ENCODE measurements around the gene EGFL8.

Gene EGFL8

DNA sequence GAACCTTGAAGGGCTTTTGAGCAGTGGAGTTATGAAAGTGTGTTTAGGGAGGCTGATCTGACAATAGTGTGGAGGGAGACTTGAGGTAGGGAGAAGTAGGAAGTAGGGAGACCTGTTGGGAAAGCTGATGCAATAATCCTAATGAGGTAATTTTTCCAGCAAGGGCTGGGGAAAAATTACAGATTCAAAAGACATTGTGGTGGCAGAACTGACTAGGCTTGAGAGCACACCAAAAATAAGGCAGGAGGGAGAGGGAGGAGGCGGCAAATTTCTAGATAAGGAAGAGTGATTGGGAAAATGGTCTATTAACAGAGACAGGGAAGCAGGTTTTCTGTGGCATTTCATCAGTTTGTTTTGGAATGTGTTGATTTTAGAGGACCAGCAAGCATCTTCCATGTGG lies 18.1 kb upstream of the EGFL8 start:
- DNase-seq (ENCODE audit: low read depth, low spot score), result no peak
- H3K27me3 ChIP-seq (ENCODE audit: control insufficient read depth, insufficient read depth, low read length), result no peaks in the 10 kb centered on the region
- no peak overlapping the region for H3K4me3 ChIP-seq (ENCODE audit: low read length)
- H3K4me1 ChIP-seq (ENCODE audit: control insufficient read depth, insufficient read depth, low read length), result peaks cover 6% of the 10 kb centered on the region
- H3K9me3 ChIP-seq (ENCODE audit: control insufficient read depth, insufficient read depth, low read length), result no peaks in the 10 kb centered on the region
- WGBS (ENCODE audit: insufficient coverage, insufficient read length), result no CpG with 5 or more reads among the region's 1 CpG
- no peak overlapping the region for H3K27ac ChIP-seq (ENCODE audit: low read length)
- H3K36me3 ChIP-seq (ENCODE audit: control insufficient read depth, insufficient read depth, low read length), result no peaks in the 10 kb centered on the region

DNA sequence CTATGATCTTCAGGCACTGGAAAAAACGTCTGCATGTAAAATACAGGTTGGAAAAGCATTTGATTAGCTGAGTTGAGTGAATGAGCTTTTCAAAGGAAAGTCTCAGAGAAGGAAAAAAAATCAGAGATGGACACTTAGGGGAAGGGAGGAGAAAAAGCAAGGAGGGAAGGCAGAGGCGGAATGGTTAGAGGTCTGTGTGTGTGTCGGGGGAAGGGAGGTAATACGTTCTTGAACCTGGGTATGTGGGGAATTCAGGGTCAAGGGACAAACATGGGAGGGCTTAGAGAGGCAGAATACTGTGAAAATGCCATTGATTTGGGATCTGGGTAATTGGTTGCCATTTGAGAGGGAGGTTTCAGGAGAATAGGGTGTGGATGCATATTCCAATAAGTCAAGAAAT lies 17.7 kb upstream of the EGFL8 start:
- Histone ChIP-seq H3K36me3 (ENCODE audit: control insufficient read depth, insufficient read depth, low read length) (no peaks in the 10 kb centered on the region), H3K4me3 (ENCODE audit: low read length) (no peak overlapping the region), H3K4me1 (ENCODE audit: control insufficient read depth, insufficient read depth, low read length) (peaks cover 7% of the 10 kb centered on the region), H3K27me3 (ENCODE audit: control insufficient read depth, insufficient read depth, low read length) (no peaks in the 10 kb centered on the region), H3K27ac (ENCODE audit: low read length) (no peak overlapping the region), H3K9me3 (ENCODE audit: control insufficient read depth, insufficient read depth, low read length) (no peaks in the 10 kb centered on the region)
- no CpG with 5 or more reads among the region's 4 CpGs for WGBS (ENCODE audit: insufficient coverage, insufficient read length)
- DNase-seq (ENCODE audit: low read depth, low spot score), result no peak

DNA sequence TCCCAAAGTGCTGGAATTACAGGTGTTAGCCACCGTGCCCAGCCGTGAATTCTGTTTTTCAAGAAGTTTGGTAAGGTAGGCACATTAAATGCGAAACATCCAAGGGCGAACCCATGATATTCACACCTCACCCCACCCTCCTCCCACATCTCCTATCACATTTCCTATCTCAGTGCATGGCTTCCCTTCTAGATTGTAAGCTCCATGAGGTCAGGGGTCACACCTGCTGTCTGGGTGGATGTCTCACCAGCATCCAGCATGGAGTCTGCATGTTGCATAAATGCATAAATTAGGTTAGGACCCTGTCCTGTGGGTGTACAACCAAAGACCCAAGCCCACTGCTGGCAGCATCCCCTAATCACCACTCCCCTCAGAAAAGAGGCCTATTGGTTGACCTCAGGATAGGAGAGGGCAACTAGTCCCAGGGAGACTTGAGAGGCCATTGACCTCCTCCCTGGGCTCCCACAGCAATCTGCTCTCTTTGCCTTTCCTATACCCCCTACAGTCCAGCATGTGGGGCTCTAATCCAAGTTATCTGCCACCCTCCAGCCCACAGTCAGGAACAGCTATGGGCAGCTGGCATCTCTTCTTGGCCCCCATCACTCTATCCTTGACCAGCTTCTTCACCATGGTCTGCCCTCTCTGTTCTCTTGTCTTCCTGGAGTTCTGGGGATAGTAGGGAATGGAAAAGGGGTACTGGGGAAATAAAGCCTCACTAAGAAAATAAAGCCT lies 16.8 kb upstream of the EGFL8 start:
- no peak overlapping the region for H3K27ac ChIP-seq (ENCODE audit: low read length)
- H3K4me1 ChIP-seq (ENCODE audit: control insufficient read depth, insufficient read depth, low read length), result peaks cover 9% of the 10 kb centered on the region
- no peak for DNase-seq (ENCODE audit: low read depth, low spot score)
- no peaks in the 10 kb centered on the region for H3K36me3 ChIP-seq (ENCODE audit: control insufficient read depth, insufficient read depth, low read length)
- H3K9me3 ChIP-seq (ENCODE audit: control insufficient read depth, insufficient read depth, low read length), result no peaks in the 10 kb centered on the region
- WGBS (ENCODE audit: insufficient coverage, insufficient read length), result no CpG with 5 or more reads among the region's 4 CpGs
- no peak overlapping the region for H3K4me3 ChIP-seq (ENCODE audit: low read length)
- no peaks in the 10 kb centered on the region for H3K27me3 ChIP-seq (ENCODE audit: control insufficient read depth, insufficient read depth, low read length)

DNA sequence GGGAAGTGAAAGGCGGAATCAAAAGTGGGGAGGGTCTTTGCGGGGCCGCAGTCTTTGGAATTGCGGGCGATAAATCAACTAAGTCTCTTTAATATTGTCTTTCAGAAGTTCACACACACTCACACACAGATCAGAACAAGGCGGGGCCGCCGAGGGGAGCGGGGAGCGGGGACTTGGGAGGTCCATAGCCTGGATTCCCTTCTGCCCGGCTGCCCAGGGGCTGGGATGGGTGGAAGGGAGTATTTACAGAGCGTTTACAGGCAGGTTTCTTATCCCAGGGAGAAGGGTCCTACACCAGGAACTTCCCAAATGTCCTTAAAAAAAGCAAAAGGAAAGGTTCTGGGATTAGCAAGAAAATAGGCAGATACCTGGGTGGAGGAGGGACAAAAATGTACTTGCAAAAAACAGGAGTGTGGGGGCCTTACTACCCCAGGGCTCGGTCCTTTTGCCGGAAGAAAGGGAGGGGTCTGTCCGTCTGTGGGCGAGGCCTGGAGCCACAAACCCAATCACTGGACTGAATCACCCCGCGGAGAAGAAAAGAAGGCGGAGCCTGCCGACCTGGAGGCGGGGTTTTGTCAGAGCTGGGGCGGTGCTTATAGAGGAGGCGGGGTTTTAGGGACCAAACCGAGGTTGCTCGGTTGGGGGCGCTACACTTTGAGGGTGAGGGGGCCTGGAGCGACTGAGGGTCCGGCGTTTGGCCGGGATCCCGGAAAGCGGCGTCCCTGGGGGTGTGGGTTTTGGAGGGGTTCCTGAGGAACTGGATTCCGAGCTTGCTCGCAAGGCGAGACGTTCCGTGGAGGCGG lies 15.9 kb upstream of the EGFL8 start:
- H3K27me3 ChIP-seq (ENCODE audit: control insufficient read depth, insufficient read depth, low read length), result no peaks in the 10 kb centered on the region
- H3K9me3 ChIP-seq (ENCODE audit: control insufficient read depth, insufficient read depth, low read length), result no peaks in the 10 kb centered on the region
- H3K4me1 ChIP-seq (ENCODE audit: control insufficient read depth, insufficient read depth, low read length), result peaks cover 9% of the 10 kb centered on the region
- no peak overlapping the region for H3K27ac ChIP-seq (ENCODE audit: low read length)
- whole genome bisulfite sequencing (ENCODE audit: insufficient coverage, insufficient read length), result no CpG with 5 or more reads among the region's 39 CpGs
- H3K36me3 ChIP-seq (ENCODE audit: control insufficient read depth, insufficient read depth, low read length), result no peaks in the 10 kb centered on the region
- DNase-seq (ENCODE audit: low read depth, low spot score), result no peak
- no peak overlapping the region for H3K4me3 ChIP-seq (ENCODE audit: low read length)

DNA sequence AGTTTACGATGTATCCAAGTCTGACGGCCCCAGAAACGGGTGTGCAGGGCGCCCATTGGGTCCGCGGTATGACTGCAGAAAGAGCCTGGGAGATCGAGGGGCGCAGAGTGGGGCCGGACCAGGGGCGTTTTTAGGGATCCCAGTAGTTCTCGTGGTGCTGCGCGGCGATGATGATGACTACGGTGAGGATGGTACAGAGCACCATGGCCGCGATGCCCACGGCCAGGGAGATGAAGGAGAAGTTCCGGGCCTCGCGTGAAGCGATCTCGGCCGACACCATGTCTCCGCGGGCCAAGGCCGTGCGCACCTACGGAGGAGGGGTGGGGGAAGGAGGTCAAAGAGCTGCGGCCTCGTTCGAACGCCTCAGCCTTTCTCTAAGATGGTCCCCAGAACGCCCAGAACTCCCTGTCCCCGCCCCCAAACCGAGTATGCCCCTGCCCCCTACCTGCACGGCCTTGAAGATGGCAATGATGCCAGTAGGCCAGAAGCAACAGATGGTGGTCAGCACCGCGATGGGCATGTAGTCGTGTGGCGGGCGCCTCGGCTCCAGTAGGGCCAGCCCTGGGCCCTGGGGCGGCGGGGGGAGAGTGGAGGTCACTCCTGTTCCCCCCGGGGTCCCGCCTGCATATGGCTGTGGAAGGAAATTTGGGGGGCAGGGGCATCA lies 15.2 kb upstream of the EGFL8 start:
- WGBS (ENCODE audit: insufficient coverage, insufficient read length), result no CpG with 5 or more reads among the region's 47 CpGs
- Histone ChIP-seq H3K27ac (ENCODE audit: low read length) (no peak overlapping the region), H3K4me3 (ENCODE audit: low read length) (no peak overlapping the region), H3K27me3 (ENCODE audit: control insufficient read depth, insufficient read depth, low read length) (no peaks in the 10 kb centered on the region), H3K9me3 (ENCODE audit: control insufficient read depth, insufficient read depth, low read length) (no peaks in the 10 kb centered on the region), H3K4me1 (ENCODE audit: control insufficient read depth, insufficient read depth, low read length) (peaks cover 9% of the 10 kb centered on the region), H3K36me3 (ENCODE audit: control insufficient read depth, insufficient read depth, low read length) (no peaks in the 10 kb centered on the region)
- no peak for DNase-seq (ENCODE audit: low read depth, low spot score)

DNA sequence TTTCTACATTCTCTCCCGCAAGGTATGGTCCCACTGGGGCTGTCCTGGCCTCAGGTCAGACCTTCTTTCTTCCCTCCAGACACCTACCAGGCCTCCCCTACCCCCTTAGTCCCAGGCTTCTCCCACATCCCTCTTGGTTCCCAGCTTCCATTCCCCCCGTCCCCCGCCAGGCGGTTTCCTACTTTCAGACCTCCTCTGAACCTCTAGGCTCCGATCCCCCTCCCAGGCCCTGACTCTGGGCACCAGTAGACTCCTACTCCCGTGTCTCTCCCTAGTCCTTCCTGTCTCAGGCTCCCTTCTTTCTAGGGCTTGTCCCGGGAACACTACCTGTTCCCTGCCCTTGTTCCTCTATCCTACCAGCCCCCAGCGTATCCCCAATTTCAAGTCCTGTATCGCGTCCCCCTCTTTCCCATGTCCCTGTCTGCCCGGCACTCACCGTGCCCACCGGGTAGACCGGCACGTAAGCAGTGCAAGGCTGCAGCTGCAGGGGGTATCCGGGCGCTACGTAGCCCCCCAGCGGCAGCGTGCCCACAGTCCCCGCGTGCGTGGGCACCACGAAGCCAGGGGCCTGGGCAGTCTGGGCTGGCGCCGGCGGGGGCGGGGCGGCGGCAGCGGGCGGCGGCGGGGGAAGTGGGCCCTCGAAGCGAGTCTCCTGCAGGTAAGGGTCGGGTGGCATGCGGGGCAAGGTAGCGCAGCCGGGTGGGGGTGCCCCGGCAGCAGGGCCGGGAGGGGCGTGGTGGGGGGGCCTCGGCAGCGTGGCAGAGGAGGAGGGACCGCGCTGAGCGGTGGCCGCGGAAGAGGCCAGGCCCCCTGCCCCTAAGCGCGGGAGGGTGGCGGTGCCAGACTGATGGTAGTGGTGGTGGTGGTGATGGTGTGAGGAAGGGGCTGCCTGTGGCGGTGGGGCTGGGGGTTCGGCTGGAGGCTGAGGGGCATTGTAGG lies 14.2 kb upstream of the EGFL8 start:
- WGBS (ENCODE audit: insufficient coverage, insufficient read length), result no CpG with 5 or more reads among the region's 55 CpGs
- no peak for DNase-seq (ENCODE audit: low read depth, low spot score)
- peaks cover 9% of the 10 kb centered on the region for H3K4me1 ChIP-seq (ENCODE audit: control insufficient read depth, insufficient read depth, low read length)
- no peaks in the 10 kb centered on the region for H3K36me3 ChIP-seq (ENCODE audit: control insufficient read depth, insufficient read depth, low read length)
- H3K9me3 ChIP-seq (ENCODE audit: control insufficient read depth, insufficient read depth, low read length), result no peaks in the 10 kb centered on the region
- no peak overlapping the region for H3K27ac ChIP-seq (ENCODE audit: low read length)
- H3K4me3 ChIP-seq (ENCODE audit: low read length), result peak overlapping the region; percentile 57; the same call in 1 of the 2 replicates
- no peaks in the 10 kb centered on the region for H3K27me3 ChIP-seq (ENCODE audit: control insufficient read depth, insufficient read depth, low read length)

DNA sequence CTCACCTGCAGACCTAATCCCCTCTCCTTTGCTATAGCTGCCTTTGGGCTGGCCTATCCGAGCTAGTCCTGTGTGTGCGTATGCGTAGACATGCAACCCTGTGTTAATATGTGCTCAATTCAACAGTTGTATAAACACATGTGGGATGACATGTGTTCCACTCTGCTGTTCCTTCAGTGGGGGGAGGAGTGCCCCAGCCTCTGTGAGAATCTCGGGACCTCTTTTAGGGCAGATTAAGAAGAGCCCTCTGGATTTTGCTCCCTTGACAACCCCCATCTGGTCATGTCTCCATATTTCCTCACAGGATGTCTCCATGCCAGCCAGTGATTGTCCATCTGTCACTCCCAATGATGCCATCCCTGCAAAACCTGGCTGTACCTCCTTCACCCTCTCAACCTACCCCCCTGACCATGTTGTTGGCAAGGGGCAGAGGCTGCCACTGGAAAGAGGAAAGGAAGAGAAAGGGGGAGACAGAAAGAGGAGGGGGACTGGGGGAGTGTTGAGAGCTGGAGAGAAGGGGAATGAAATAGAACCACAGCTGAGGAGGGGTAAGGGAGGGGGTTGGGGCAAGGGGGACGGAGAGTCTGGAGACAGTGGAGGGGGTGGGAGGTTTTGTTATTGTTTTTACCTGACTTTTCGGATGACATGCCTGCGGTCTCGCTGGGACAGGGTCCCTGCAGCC lies 13.1 kb upstream of the EGFL8 start:
- Histone ChIP-seq H3K36me3 (ENCODE audit: control insufficient read depth, insufficient read depth, low read length) (no peaks in the 10 kb centered on the region), H3K4me3 (ENCODE audit: low read length) (peak overlapping the region; percentile 14; the same call in 1 of the 2 replicates), H3K4me1 (ENCODE audit: control insufficient read depth, insufficient read depth, low read length) (peaks cover 9% of the 10 kb centered on the region), H3K27me3 (ENCODE audit: control insufficient read depth, insufficient read depth, low read length) (no peaks in the 10 kb centered on the region), H3K9me3 (ENCODE audit: control insufficient read depth, insufficient read depth, low read length) (no peaks in the 10 kb centered on the region), H3K27ac (ENCODE audit: low read length) (no peak overlapping the region)
- WGBS (ENCODE audit: insufficient coverage, insufficient read length), result no CpG with 5 or more reads among the region's 8 CpGs
- no peak for DNase-seq (ENCODE audit: low read depth, low spot score)

DNA sequence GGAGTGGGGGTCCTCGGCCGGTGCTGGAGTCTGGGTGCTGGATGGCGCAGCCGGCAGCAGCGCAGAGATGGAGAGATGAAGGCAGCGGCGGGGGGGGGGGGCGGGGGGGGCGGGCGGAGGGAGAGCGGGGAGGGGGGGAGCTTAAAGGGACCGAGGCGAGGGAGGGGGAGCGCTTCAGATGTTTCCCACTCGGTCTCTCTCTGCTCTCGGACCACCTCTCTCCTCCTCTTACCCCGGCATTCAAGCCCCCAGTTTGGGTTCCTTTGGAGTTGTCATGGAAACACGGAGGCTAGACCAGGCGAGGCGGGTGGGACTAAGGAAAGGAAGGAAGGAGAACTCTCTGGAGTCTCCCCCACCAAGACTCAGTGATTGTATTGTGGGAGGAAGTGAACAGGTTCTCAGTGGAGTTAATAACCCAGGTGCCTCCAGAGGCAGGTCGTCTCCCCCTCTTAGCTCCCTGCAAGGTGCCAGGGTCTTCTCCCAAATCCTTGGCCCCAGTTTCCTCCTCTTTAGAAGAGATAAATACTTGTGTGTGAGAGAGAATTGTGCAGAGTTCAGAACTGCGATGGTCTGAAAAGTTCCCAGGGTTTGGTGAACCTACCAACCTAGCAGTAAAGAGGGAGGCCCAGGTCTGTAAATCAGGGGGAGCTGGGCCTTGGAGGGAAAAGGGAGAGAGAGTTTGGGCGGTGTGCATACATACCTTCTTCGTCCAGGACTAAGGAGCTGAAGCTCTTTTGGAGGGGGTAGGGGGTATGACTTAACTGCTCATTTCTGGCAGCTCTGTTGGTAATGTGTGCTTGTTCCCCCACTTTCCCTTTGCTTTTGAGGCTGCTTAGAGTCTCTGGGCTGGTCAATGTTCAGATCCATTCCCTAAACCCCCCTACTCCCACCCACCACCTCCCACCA lies 12.3 kb upstream of the EGFL8 start, which contains the start of gene PRRT1:
TSS of gene PRRT1 (minus strand) at position 77 of the 906 bp plus-strand sequence. CDS start 112 bp downstream, outside the sequence.
- H3K36me3 ChIP-seq (ENCODE audit: control insufficient read depth, insufficient read depth, low read length), result no peaks in the 10 kb centered on the region
- H3K9me3 ChIP-seq (ENCODE audit: control insufficient read depth, insufficient read depth, low read length), result no peaks in the 10 kb centered on the region
- no peak within 1 kb of the TSS for H3K27ac ChIP-seq (ENCODE audit: low read length)
- H3K27me3 ChIP-seq (ENCODE audit: control insufficient read depth, insufficient read depth, low read length), result no peaks in the 10 kb centered on the region
- peak within 1 kb of the TSS; percentile 68; the same call in 1 of the 2 replicates for H3K4me3 ChIP-seq (ENCODE audit: low read length)
- H3K4me1 ChIP-seq (ENCODE audit: control insufficient read depth, insufficient read depth, low read length), result peaks cover 9% of the 10 kb centered on the region
- no CpG with 5 or more reads among the region's 24 CpGs for WGBS (ENCODE audit: insufficient coverage, insufficient read length)
- no peak for DNase-seq (ENCODE audit: low read depth, low spot score)
